Caco-2 (cell line): ENCODE data around the gene CLIP1. TPM values are rescaled to one million over a fixed set of nuclear protein-coding genes. Genes with fewer than 3 reads are reported as not detected.

Experiments used
- BruUV-seq: library from RNA; stranded (reverse); fragments of 400-500 nt; replicated peaks from 2 replicates; lab custom pipeline; 2021; lab: Mats Ljungman, UMichigan
- CTCF ChIA-PET: fragments of 300-600 bp; sonication (Branson Sonifier 250); formaldehyde crosslinking; loops from one replicate; lab custom pipeline; 2022; ENCODE audit warnings: antibody characterized with exemption; lab: Charles Lee
- POLR2A ChIA-PET: fragments of 300-600 bp; sonication (Branson Sonifier 250); formaldehyde crosslinking; loops from one replicate; lab custom pipeline; 2022; ENCODE audit warnings: antibody characterized with exemption; lab: Charles Lee
- DNase-seq, 2 experiments: peaks; one replicate each; pipeline versions ENCODE4 v3.0.0 to v3.0.0-alpha.2; 2020 to 2022
- H3K27me3 ChIP-seq: replicated peaks from 2 replicates; pipeline ENCODE4 v1.6.0; 2011; ENCODE audit warnings: low read length; ENCODE audit not compliant: control insufficient read depth, insufficient read depth
- H3K36me3 ChIP-seq: 2 replicates; pipeline ENCODE4 v1.5.1; 2011; ENCODE audit warnings: low read length; ENCODE audit not compliant: control insufficient read depth, insufficient read depth
- H3K4me1 ChIP-seq: fragments of 250-450 bp; sonication (Bioruptor Pico); 2 replicates; pipeline ENCODE4 v1.5.1; 2020; ENCODE audit warnings: mild to moderate bottlenecking
- H3K4me3 ChIP-seq: 2 replicates; pipeline ENCODE4 v1.5.1; 2011; ENCODE audit warnings: low read depth, mild to moderate bottlenecking, control low read depth, low read length
- H3K9me3 ChIP-seq: fragments of 250-450 bp; sonication (Bioruptor Pico); 2 replicates; pipeline ENCODE4 v1.5.1; 2020; ENCODE audit warnings: mild to moderate bottlenecking, moderate library complexity
- H3K27ac Mint-ChIP-seq: one replicate; pipeline ENCODE4 v1.8.0; 2022; ENCODE audit warnings: mixed read lengths; ENCODE audit not compliant: unreplicated experiment
- H3K27me3 Mint-ChIP-seq: one replicate; pipeline ENCODE4 v1.8.0; 2022; ENCODE audit warnings: mixed read lengths; ENCODE audit not compliant: insufficient read depth, unreplicated experiment
- H3K36me3 Mint-ChIP-seq: one replicate; pipeline ENCODE4 v1.8.0; 2022; ENCODE audit warnings: mild to moderate bottlenecking, mixed read lengths; ENCODE audit not compliant: insufficient read depth, unreplicated experiment
- H3K4me1 Mint-ChIP-seq: one replicate; pipeline ENCODE4 v1.8.0; 2022; ENCODE audit warnings: low read depth, mixed read lengths; ENCODE audit not compliant: unreplicated experiment
- H3K4me3 Mint-ChIP-seq: one replicate; pipeline ENCODE4 v1.8.0; 2022; ENCODE audit warnings: mild to moderate bottlenecking, moderate library complexity, mixed read lengths; ENCODE audit not compliant: unreplicated experiment
- H3K9me3 Mint-ChIP-seq: one replicate; pipeline ENCODE4 v1.8.0; 2022; ENCODE audit warnings: mixed read lengths; ENCODE audit not compliant: unreplicated experiment
- intact Hi-C: fragments of 100-400 bp; cut with micrococcal nuclease; formaldehyde crosslinking; loops from one replicate; pipeline ENCODE4 v1.10.0; 2022; ENCODE audit not compliant: unreplicated experiment
- total RNA-seq: library from RNA; stranded (reverse); gene quantifications from 2 replicates; pipeline ENCODE4 v1.2.3, GENCODE V29; 2022
- TF ChIP-seq, protein P1 (sequence below), 2 experiments: fragments of 200-600 bp in 1 of 2; IDR thresholded peaks; 1 replicate in 1 of 2; 2 replicates in 1 of 2; pipeline versions ENCODE4 v1.5.1 to v1.8.0; 2011 to 2022; ENCODE audit warnings: antibody characterized with exemption in 1 of 2, control low read depth in 1 of 2, inconsistent platforms in 1 of 2, low read depth in 1 of 2, low read length in 1 of 2, mild to moderate bottlenecking in 1 of 2, moderate library complexity in 1 of 2; ENCODE audit not compliant: insufficient read depth in 1 of 2, severe bottlenecking in 1 of 2, unreplicated experiment in 1 of 2

The CLIP1 gene
- total RNA-seq, 1 experiment from 2014 or later: 85.0 TPM

DNA sequence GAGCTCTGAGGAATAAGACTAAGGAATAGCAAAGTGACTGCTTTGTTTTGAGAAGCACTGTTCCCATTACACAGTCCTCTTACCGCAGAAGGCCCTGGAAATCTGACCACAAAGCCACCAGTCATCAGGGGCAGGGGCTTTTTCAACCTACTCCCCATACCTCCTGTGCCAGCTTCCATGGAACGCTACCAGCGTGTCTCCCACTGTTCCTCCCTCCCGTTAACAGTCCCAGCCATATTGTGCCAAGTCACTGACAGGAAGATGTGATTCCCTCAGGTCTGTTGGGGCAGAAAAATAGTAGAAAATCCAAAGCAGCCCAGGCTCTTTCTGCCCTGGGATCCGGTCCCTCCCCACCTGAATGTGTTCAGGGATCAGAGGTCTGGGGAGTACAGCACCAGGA lies 109.5 kb downstream of the CLIP1 start:
- H3K27ac Mint-ChIP-seq: no peak overlapping the region
- POLR2A ChIA-PET: no interaction called here
- no TSS peak for BruUV-seq
- H3K4me3 Mint-ChIP-seq: no peak overlapping the region
- H3K9me3 Mint-ChIP-seq: no peaks in the 10 kb centered on the region
- Histone ChIP-seq H3K9me3 (no peaks in the 10 kb centered on the region), H3K4me3 (no peak overlapping the region), H3K27me3 (no peaks in the 10 kb centered on the region), H3K36me3 (0 out of 2 replicates have a peak, but pooled peaks cover 1% of the 10 kb centered on the region), H3K4me1 (no peaks in the 10 kb centered on the region)
- H3K4me1 Mint-ChIP-seq: no peaks in the 10 kb centered on the region
- intact Hi-C loops: no loop called here
- H3K27me3 Mint-ChIP-seq: no peaks in the 10 kb centered on the region
- no peak for DNase-seq
- peaks cover 51% of the 10 kb centered on the region for H3K36me3 Mint-ChIP-seq
- TF ChIP-seq, protein P1, sequence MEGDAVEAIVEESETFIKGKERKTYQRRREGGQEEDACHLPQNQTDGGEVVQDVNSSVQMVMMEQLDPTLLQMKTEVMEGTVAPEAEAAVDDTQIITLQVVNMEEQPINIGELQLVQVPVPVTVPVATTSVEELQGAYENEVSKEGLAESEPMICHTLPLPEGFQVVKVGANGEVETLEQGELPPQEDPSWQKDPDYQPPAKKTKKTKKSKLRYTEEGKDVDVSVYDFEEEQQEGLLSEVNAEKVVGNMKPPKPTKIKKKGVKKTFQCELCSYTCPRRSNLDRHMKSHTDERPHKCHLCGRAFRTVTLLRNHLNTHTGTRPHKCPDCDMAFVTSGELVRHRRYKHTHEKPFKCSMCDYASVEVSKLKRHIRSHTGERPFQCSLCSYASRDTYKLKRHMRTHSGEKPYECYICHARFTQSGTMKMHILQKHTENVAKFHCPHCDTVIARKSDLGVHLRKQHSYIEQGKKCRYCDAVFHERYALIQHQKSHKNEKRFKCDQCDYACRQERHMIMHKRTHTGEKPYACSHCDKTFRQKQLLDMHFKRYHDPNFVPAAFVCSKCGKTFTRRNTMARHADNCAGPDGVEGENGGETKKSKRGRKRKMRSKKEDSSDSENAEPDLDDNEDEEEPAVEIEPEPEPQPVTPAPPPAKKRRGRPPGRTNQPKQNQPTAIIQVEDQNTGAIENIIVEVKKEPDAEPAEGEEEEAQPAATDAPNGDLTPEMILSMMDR (IDR thresholded peaks at IDR 0.05; ENCODE audit: insufficient read depth in 1 of 2, low read depth in 1 of 2, low read length in 1 of 2, severe bottlenecking in 1 of 2, unreplicated experiment in 1 of 2): no peak
- CTCF ChIA-PET: interaction anchor here (1.1 kb wide), 1 partner anchor 122 kb away, joined by 3 read pairs; no protein-coding TSS in a partner anchor

DNA sequence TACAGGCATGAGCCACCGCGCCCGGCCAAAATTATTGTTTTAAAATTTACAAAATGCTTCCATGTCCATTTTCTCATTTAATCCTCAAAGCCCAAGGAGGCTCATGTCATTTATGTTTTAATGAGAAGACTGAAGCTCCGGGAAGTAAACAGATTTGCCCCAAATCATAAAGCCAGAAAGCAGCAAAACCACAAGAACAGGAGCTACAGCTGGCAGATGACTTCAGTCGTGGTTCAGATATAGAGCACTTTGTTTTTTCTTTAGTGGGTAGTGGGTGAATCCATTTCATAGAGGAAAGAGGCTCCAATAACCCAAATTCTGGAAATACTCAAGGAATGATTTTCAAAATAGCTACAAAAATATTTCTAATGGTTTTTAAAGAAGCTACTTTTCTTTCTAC lies 110.8 kb downstream of the CLIP1 start:
- H3K4me3 Mint-ChIP-seq: no peak overlapping the region
- POLR2A ChIA-PET: no interaction called here
- H3K4me3 ChIP-seq: no peak overlapping the region
- no peaks in the 10 kb centered on the region for H3K4me1 ChIP-seq
- H3K9me3 Mint-ChIP-seq: no peaks in the 10 kb centered on the region
- H3K36me3 ChIP-seq: no peaks in the 10 kb centered on the region
- no TSS peak for BruUV-seq
- H3K36me3 Mint-ChIP-seq: peaks cover 52% of the 10 kb centered on the region
- CTCF ChIA-PET: interaction anchor here (1.1 kb wide), 1 partner anchor 121 kb away, joined by 3 read pairs; no protein-coding TSS in a partner anchor
- no peak for DNase-seq
- peaks cover under 1% of the 10 kb centered on the region for H3K4me1 Mint-ChIP-seq
- no peaks in the 10 kb centered on the region for H3K27me3 Mint-ChIP-seq
- H3K27ac Mint-ChIP-seq: no peak overlapping the region
- no peaks in the 10 kb centered on the region for H3K27me3 ChIP-seq
- TF ChIP-seq, protein P1 (IDR thresholded peaks at IDR 0.05; ENCODE audit: insufficient read depth in 1 of 2, low read depth in 1 of 2, low read length in 1 of 2, severe bottlenecking in 1 of 2, unreplicated experiment in 1 of 2): no peak
- intact Hi-C loops: no loop called here
- H3K9me3 ChIP-seq: no peaks in the 10 kb centered on the region

DNA sequence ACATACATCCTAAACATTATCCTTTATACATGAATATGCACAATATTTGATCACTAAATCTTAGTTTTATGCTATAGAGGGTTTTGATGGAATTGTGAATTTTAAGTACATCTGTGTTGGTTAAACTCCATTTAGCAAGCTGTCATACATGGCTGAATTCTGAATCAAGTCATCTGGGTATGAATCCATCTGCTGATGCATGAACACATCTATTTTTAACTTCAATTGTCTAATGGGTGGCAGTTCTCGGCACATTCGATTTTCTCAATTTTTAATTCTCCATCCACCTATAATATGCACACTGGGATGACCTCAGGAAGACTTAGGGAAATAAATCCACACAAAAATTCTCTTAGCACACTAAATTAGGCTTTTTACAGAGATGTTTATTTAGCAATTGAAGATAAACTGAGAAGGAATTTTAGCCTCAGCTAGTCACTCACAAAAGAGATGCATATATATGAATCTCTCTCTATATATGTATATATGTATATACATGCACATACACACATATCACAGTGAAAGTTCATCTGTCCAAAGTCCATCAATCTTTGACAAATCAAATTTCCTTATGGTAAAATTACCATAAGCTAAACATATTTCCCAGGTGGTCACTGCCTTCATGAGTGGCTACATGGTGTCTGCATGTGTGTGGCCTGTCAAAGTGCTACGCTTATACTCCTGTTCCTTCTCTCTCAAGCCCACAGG lies 111.7 kb downstream of the CLIP1 start:
- Mint-ChIP-seq H3K4me3 (no peak overlapping the region), H3K27ac (no peak overlapping the region), H3K9me3 (no peaks in the 10 kb centered on the region), H3K27me3 (no peaks in the 10 kb centered on the region), H3K36me3 (peaks cover 56% of the 10 kb centered on the region), H3K4me1 (peaks cover 6% of the 10 kb centered on the region)
- DNase-seq: no peak
- H3K27me3 ChIP-seq: no peaks in the 10 kb centered on the region
- intact Hi-C loops: no loop called here
- ChIA-PET CTCF (no interaction called here), POLR2A (no interaction called here)
- H3K4me3 ChIP-seq: no peak overlapping the region
- no peaks in the 10 kb centered on the region for H3K36me3 ChIP-seq
- H3K4me1 ChIP-seq: no peaks in the 10 kb centered on the region
- no peaks in the 10 kb centered on the region for H3K9me3 ChIP-seq
- BruUV-seq: no TSS peak
- TF ChIP-seq, protein P1 (IDR thresholded peaks at IDR 0.05; ENCODE audit: insufficient read depth in 1 of 2, low read depth in 1 of 2, low read length in 1 of 2, severe bottlenecking in 1 of 2, unreplicated experiment in 1 of 2): no peak
